ENCODE data around the gene FAM110D. TPM values are rescaled to one million over a fixed set of nuclear protein-coding genes. Genes with fewer than 3 reads are reported as not detected.

The FAM110D gene
- total RNA-seq, 1 experiment from 2014 or later = not detected

- peaks cover 16% of the 10 kb centered on the region for H3K36me3 ChIP-seq (ENCODE audit: low read depth)
- no peaks in the 10 kb centered on the region for H3K27me3 ChIP-seq (ENCODE audit: insufficient read depth, low read depth)
- peaks cover 62% of the 10 kb centered on the region for H3K4me1 ChIP-seq (replicated peaks; ENCODE audit: insufficient read depth)
- H3K9me2 ChIP-seq (ENCODE audit: insufficient read depth) = no peaks in the 10 kb centered on the region
- no peak overlapping the region for H2AFZ ChIP-seq
- ChIA-PET CTCF (interaction anchor here (0.6 to 1.6 kb wide), 5 partner anchors 13 to 251 kb away, joined by 3 to 5 read pairs (median 4); no protein-coding TSS in a partner anchor), POLR2A (ENCODE audit: unreplicated experiment) (interaction anchor here (0.5 to 0.7 kb wide), 11 partner anchors 13 to 893 kb away, joined by 3 to 9 read pairs (median 4); partner anchors contain the start of gene CRYBG2)
- H3K27ac ChIP-seq = peak overlapping the region; percentile 95
- H3K4me3 ChIP-seq = peak overlapping the region; percentile 32; the same call in 1 of the 2 replicates
- DNase-seq = peak; percentile 67 to 97
- intact Hi-C loops (cut with micrococcal nuclease; ENCODE audit: unreplicated experiment) = loop anchor here (1.0 kb wide), 1 partner anchor 15 kb away; the partner anchor contains the start of gene PDIK1L
- H3K79me2 ChIP-seq (ENCODE audit: low read depth) = peaks cover 25% of the 10 kb centered on the region
- H3F3A ChIP-seq (ENCODE audit: insufficient read depth, low read depth) = peaks cover 49% of the 10 kb centered on the region
- BruUV-seq (replicated peaks) = TSS peak; percentile 62
- TF ChIP-seq EZH2 (IDR thresholded peaks at IDR 0.05; ENCODE audit: low read depth) (no peak), CTCF (conservative IDR thresholded peaks at IDR 0.05) (no peak)
- H3K9me3 ChIP-seq (ENCODE audit: insufficient read depth, low read depth) = no peaks in the 10 kb centered on the region
- peak overlapping the region; percentile 74 for H3K4me2 ChIP-seq
- no peaks in the 10 kb centered on the region for H4K20me1 ChIP-seq (ENCODE audit: insufficient read depth)
These were observed 32.4 kb upstream of the FAM110D start for GRCh38 chr1:26126321-26127084.

- ChIA-PET POLR2A (ENCODE audit: unreplicated experiment) (interaction anchor here (0.6 kb wide), 2 partner anchors 14 to 264 kb away, joined by 3 to 6 read pairs; no protein-coding TSS in a partner anchor), CTCF (interaction anchor here (0.6 to 1.5 kb wide), 6 partner anchors 14 to 250 kb away, joined by 3 to 7 read pairs (median 4); no protein-coding TSS in a partner anchor)
- Histone ChIP-seq H3K9me2 (ENCODE audit: insufficient read depth) (no peaks in the 10 kb centered on the region), H3K9me3 (ENCODE audit: insufficient read depth, low read depth) (no peaks in the 10 kb centered on the region), H2AFZ (no peak overlapping the region), H4K20me1 (ENCODE audit: insufficient read depth) (no peaks in the 10 kb centered on the region), H3K27ac (peak overlapping the region; percentile 95), H3K4me1 (replicated peaks; ENCODE audit: insufficient read depth) (peaks cover 52% of the 10 kb centered on the region), H3K27me3 (ENCODE audit: insufficient read depth, low read depth) (no peaks in the 10 kb centered on the region), H3K36me3 (ENCODE audit: low read depth) (peaks cover 9% of the 10 kb centered on the region), H3K4me2 (peak overlapping the region; percentile 52), H3K4me3 (no peak overlapping the region), H3F3A (ENCODE audit: insufficient read depth, low read depth) (peaks cover 39% of the 10 kb centered on the region), H3K79me2 (ENCODE audit: low read depth) (peaks cover 21% of the 10 kb centered on the region)
- TF ChIP-seq EZH2 (IDR thresholded peaks at IDR 0.05; ENCODE audit: low read depth) = no peak
- TF ChIP-seq CTCF (conservative IDR thresholded peaks at IDR 0.05) = no peak
- no TSS peak for BruUV-seq (replicated peaks)
- intact Hi-C loops (cut with micrococcal nuclease; ENCODE audit: unreplicated experiment) = no loop called here
- DNase-seq = no peak
These were observed 31.4 kb upstream of the FAM110D start for GRCh38 chr1:26127235-26128163.

- intact Hi-C loops (cut with micrococcal nuclease; ENCODE audit: unreplicated experiment) = no loop called here
- Histone ChIP-seq H3K4me3 (no peak overlapping the region), H3K79me2 (ENCODE audit: low read depth) (peaks cover 3% of the 10 kb centered on the region), H3F3A (ENCODE audit: insufficient read depth, low read depth) (peaks cover 24% of the 10 kb centered on the region), H2AFZ (no peak overlapping the region), H3K9me2 (ENCODE audit: insufficient read depth) (no peaks in the 10 kb centered on the region), H3K4me1 (replicated peaks; ENCODE audit: insufficient read depth) (peaks cover 30% of the 10 kb centered on the region), H3K9me3 (ENCODE audit: insufficient read depth, low read depth) (no peaks in the 10 kb centered on the region), H4K20me1 (ENCODE audit: insufficient read depth) (no peaks in the 10 kb centered on the region), H3K27me3 (ENCODE audit: insufficient read depth, low read depth) (no peaks in the 10 kb centered on the region), H3K36me3 (ENCODE audit: low read depth) (peaks cover 3% of the 10 kb centered on the region; the same call in 1 of the 2 replicates), H3K27ac (no peak overlapping the region), H3K4me2 (no peak overlapping the region)
- POLR2A ChIA-PET (ENCODE audit: unreplicated experiment) = no interaction called here
- CTCF ChIA-PET = interaction anchor here (0.7 kb wide), 1 partner anchor 13 kb away, joined by 6 read pairs; no protein-coding TSS in a partner anchor
- no peak for DNase-seq
- no TSS peak for BruUV-seq (replicated peaks)
- no peak for TF ChIP-seq CTCF (conservative IDR thresholded peaks at IDR 0.05)
- no peak for TF ChIP-seq EZH2 (IDR thresholded peaks at IDR 0.05; ENCODE audit: low read depth)
These were observed 29.1 kb upstream of the FAM110D start for GRCh38 chr1:26129778-26130177.
